Muscle of back (tissue), 11 donors: Measurements from ENCODE around the gene RIMBP2. TPM values are rescaled to one million over a fixed set of nuclear protein-coding genes. Genes with fewer than 3 reads are reported as not detected.

Experiments
- DNase-seq, 3 donors: peaks; one replicate each; pipeline versions ENCODE4 v3.0.0 to v3.0.0-alpha.2; 2013
- polyA plus RNA-seq, 10 donors: library from polyadenylated mRNA; unstranded; fragments of 120-200 nt; gene quantifications; one replicate each; pipeline ENCODE4 v1.2.1, GENCODE V29; 2013; ENCODE audit not compliant: insufficient read length in 10 of 10

Gene RIMBP2
- polyA plus RNA-seq, 10 donors, result 0.62 to 2.1 (median 1.2) TPM

GRCh38 chr12:130571734-130572133, 144.4 kb downstream of the RIMBP2 start:
- no peak for DNase-seq

- DNase-seq, result no peak
Observed at GRCh38 chr12:130571089-130571488, 145.0 kb downstream of the RIMBP2 start.

- DNase-seq, result no peak
Observed at GRCh38 chr12:130569521-130569920, 146.6 kb downstream of the RIMBP2 start.

- no peak for DNase-seq
Observed at GRCh38 chr12:130568501-130568900, 147.6 kb downstream of the RIMBP2 start.

- no peak for DNase-seq
Observed at GRCh38 chr12:130568041-130568440, 148.1 kb downstream of the RIMBP2 start.

GRCh38 chr12:130566446-130567155, 149.5 kb downstream of the RIMBP2 start:
- DNase-seq, result no peak

GRCh38 chr12:130565189-130565588, 150.9 kb downstream of the RIMBP2 start:
- no peak for DNase-seq

GRCh38 chr12:130563323-130563722, 152.8 kb downstream of the RIMBP2 start:
- no peak for DNase-seq

GRCh38 chr12:130562716-130563115, 153.4 kb downstream of the RIMBP2 start:
- DNase-seq, result no peak

- no peak for DNase-seq
Observed at GRCh38 chr12:130560321-130560720, 155.8 kb downstream of the RIMBP2 start.

- no peak for DNase-seq
Observed at GRCh38 chr12:130559806-130560205, 156.3 kb downstream of the RIMBP2 start.

GRCh38 chr12:130557886-130558765, 158.0 kb downstream of the RIMBP2 start:
- DNase-seq, result no peak

- DNase-seq, result no peak
Observed at GRCh38 chr12:130557201-130557600, 158.9 kb downstream of the RIMBP2 start.

GRCh38 chr12:130556486-130557055, 159.5 kb downstream of the RIMBP2 start:
- no peak for DNase-seq

- DNase-seq, result no peak
Observed at GRCh38 chr12:130555628-130556485, 160.2 kb downstream of the RIMBP2 start.

GRCh38 chr12:130555221-130555620, 160.9 kb downstream of the RIMBP2 start:
- DNase-seq, result no peak

- peak in 2 of 3 donors; percentile 8 to 28 for DNase-seq
Observed at GRCh38 chr12:130552483-130552996, 163.6 kb downstream of the RIMBP2 start.

- DNase-seq, result no peak
Observed at GRCh38 chr12:130549361-130549760, 166.7 kb downstream of the RIMBP2 start.

- no peak for DNase-seq
Observed at GRCh38 chr12:130547480-130548155, 168.5 kb downstream of the RIMBP2 start.

- no peak for DNase-seq
Observed at GRCh38 chr12:130546494-130546893, 169.6 kb downstream of the RIMBP2 start.

GRCh38 chr12:130545475-130545874, 170.6 kb downstream of the RIMBP2 start:
- no peak for DNase-seq
